ENCODE data around the gene RAPGEF6. TPM values are rescaled to one million over a fixed set of nuclear protein-coding genes. Genes with fewer than 3 reads are reported as not detected.
A peak's percentile ranks its signal among the peaks of the same experiment; 100 is the strongest.
"Not testable (repeated sequence)": the region's sequence is repeated elsewhere in the genome, so short reads cannot be mapped to it uniquely, and the experiment has no call there.

RAPGEF6 gene
- total RNA-seq, 1 donor from 2014 or later = 30.8 TPM

DNA sequence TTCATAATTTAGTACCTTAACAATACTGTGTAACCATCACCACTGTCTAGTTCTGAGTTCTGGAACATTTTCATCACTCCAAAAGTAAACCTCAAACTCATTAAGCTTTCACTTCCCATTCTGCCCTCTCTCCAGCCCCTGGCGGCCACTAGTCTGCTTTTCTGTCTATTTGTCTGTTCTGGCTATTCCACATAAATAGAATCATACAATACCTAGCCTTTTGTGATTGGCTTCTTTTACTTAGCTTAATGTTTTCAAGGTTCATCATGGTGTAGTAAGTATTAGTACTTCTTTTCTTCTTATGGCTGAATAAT, 138.7 kb downstream of the RAPGEF6 start:
- no peak for DNase-seq

DNA sequence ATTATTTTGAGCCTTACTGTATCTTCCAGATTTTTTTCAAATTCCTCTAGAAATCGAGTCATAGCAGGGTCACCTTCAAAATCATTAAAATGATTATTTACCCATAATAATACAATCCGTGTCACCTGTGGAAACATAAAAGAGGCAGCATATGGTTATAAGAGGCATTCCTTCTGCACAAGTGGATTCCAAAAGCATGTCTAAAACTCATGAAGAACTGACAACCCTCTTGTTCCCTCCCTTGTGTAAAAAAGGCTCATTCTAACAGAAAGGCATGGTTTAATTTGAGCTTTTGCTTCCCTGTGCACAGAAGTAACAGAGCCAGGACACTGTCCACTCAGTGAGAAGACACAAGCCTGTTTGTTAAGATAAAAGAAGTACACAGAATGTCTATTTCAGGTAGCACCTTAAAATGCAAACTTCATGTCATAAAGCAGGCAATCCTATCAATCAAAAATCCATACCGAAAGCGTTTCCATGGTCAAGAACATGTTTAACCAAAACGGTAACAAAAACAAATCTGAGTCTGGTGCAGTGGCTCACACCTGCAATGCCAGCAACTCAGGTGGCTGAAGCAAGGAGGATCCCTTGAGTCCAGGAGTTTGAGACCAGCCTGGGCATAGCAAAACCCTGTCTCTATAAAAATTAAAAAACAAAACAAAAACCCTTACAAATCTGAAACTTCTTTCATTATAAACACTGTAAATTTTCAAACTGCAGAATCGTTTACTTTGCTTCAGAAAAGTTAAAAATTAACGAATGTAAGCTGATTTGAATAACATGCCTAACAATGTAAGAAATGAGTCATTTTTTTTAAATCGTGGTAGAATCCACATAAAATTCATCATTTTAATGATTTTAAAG, 139.3 kb downstream of the RAPGEF6 start:
- no peak for DNase-seq

DNA sequence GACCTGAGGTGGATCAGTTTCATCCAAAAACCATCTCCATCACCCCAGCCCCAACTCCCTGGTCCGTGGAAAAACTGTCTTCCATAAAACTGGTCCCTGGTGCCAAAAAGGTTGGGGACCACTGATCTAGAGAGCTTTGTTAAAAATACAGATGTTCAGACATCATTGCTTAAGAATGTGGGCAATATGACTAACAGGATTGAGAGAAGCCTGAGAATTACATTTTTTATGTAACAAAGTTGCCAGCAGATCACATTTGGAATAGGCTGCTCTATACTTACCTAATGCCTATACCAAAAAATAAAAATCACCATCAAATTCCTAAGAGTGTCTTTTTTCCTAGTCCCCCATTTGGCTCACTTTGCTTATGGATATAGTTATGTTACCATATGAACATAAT, 143.3 kb downstream of the RAPGEF6 start:
- no peak for DNase-seq

DNA sequence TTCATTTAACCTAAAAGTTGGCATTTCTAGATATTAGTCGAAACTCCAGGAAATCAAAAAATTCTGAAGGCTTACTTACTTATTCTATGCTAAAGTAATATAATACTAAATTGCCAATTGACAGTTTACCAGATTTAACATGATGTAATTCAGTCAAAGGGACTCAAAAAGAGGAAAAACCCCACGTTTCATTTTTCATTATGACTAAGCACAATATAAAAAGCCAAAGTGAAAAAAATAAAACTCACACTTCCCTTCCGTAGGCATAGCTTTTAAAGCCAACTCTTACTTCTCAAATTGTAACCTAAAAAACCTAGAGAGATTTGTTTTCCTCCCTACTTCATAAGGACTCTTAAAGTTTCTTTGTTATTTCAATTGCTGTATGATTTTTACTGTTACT, 146.6 kb downstream of the RAPGEF6 start:
- DNase-seq = no peak

DNA sequence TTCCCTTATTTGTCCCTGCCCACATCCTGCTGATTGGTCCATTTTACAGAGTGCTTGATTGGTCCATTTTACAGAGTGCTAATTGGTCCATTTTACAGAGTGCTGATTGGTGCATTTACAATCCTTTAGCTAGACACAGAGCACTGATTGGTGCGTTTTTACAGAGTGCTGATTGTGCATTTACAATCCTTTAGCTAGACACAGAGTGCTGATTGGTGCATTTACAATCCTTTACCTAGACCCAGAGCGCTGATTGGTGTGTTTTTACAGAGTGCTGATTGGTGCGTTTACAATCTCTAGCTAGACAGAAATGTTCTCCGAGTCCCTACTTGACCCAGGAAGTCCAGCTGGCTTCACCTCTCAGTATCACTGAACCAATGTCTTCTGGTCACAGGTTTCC, 147.7 kb downstream of the RAPGEF6 start:
- DNase-seq = not testable (repeated sequence)

DNA sequence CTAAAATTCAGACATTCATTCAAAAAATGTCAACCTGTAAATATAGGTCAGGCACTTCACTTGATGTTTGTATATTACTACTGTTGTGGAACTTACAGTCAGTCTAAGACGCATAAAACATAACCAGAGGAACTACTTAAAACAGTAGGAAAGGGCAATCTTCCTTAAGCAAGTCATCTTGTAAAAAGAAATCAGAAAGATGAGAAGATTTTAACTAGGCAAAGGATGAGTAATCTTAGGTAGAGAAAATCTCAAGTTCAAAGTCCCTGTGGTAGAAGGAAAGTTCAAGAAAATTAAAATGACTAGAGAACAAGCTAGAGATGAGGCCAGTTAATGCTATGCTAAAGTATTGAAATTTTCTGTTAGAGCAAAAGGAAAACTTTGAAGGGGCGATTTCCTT, 152.4 kb downstream of the RAPGEF6 start:
- no peak for DNase-seq

DNA sequence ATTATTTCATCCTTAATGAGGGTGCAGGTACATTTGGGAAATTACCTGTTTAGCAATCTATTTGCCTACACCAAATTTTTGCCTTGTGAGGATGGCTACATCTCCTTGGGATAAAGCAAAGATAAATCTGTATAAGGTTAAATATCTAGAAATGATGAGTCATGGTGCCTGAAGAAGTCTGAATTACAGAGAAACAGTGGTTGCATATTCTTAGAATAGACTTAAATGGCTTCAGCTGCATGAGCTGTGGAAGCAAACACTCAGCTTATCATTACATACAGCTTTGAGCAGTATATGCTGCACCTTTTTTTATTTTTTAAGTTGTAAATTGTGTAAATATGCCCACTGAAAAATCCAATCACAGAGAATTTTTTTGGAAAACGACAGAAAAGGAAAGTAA, 153.5 kb downstream of the RAPGEF6 start:
- no peak for DNase-seq

DNA sequence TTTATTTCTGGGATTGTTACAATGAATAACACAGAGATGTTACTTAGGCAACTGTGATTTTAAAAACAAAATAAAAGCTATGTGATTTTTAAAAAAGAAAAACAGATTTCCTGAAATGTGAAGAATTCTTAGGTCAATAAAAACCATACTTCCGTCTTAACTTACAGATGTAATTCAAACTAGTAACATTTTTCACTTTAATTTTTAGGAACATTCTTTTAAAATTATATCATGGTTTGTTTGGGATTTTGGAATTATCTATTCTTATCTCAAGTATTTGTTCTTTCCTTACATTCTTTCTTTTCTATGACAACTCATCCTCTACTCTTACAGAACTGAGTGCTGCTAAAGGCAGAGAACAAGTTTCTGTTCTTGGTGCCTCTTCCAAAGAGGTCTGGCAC, 159.5 kb downstream of the RAPGEF6 start:
- DNase-seq = peak; percentile 25

DNA sequence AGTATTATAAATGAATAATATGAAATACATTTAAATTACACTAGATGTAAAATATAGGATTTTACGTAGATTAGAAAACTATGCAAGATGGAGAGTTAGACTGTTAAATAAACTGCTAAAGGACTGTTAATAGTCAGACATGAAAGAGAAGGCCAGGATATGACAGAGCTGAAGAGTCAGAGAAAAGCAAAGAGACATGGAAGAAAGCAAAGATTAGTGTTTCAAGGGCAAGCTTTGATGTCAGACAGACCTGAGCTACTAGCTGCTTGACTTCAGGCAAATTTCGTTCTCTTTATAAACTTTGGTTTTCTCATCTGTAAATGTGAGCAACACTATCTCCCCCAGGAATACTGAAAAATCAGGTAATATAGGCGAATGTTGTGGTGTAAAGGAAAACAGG, 161.3 kb downstream of the RAPGEF6 start:
- DNase-seq = no peak

DNA sequence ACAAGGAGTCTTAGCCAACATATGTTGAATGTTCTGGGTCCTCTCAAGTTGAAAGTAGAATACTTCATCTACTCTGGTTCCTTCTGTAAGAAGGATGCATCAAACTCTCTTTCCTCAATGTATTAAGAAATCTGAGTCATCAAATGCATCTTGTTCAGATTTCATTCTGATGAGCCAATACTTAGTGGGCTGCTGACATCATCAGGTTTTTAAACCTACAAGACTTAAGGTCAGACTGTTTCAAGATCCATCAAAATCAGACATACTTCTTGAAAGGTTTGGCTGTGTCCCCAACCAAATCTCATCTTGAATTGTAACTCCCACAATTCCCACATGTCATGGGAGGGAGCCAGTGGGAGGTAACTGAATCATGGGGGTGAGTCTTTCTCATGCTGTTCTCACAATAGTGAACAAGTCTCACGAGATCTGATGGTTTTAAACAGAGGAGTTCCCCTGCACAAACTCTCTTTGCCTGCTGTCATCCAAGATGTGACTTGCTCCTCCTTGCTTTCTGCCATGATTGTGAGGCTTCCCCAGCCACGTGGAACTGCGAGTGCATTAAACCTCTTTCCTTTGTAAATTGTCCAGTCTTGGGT, 168.8 kb downstream of the RAPGEF6 start:
- no peak for DNase-seq

DNA sequence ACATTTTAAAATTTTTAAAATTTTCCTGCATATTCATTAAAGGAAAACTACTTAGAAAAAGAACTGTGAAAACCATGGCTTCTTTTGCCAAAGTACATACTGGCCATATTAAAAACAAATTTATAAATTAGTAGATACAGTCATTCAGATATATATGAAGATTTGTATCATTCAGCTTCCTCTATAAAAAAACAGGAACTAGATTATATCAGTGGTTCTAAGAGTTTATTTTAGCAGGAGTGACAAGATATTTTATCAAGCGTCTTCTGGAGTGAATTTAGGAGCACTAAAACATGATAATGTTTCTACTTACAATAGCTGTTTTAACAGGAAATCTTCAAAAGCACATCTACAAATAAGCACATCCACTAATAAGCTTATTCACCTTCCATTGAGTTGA, 171.4 kb downstream of the RAPGEF6 start:
- no peak for DNase-seq

DNA sequence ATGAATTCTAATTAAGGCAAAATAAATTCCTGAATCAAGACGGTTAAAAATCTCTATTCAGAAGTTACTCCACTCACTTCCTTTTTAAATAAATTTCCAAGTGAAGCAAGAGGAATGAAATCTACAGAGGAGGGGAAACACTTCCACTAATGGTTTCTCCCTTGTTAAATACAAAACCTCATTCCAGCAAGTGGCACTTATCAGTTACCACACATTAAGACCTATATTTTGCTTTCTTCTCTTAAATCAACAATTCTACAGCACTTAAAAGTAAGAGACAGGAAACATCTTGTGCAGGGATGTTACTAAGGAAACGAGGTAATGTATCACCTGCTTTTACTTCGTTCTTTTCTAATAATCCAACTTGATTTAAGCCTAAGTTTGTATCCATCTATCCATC, 172.6 kb downstream of the RAPGEF6 start:
- DNase-seq = no peak

DNA sequence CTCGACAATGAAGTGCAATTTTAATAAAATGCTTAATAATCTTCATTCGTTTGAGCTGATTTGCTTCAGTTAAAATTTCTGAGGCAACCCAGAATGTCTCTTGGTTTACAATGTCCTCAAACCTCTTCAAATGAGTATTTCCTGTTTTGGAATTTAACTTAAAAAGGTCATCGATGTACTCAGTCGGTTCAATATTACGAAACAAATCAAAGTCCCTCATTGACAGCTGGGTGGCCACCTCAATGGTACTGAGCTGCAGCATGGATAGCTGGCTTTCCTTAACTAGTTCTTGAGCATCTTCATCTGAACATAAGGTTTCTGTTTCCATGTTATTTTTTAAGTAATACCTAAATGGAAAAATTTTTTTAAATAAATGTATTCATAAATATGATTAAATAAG, 173.3 kb downstream of the RAPGEF6 start:
- no peak for DNase-seq

DNA sequence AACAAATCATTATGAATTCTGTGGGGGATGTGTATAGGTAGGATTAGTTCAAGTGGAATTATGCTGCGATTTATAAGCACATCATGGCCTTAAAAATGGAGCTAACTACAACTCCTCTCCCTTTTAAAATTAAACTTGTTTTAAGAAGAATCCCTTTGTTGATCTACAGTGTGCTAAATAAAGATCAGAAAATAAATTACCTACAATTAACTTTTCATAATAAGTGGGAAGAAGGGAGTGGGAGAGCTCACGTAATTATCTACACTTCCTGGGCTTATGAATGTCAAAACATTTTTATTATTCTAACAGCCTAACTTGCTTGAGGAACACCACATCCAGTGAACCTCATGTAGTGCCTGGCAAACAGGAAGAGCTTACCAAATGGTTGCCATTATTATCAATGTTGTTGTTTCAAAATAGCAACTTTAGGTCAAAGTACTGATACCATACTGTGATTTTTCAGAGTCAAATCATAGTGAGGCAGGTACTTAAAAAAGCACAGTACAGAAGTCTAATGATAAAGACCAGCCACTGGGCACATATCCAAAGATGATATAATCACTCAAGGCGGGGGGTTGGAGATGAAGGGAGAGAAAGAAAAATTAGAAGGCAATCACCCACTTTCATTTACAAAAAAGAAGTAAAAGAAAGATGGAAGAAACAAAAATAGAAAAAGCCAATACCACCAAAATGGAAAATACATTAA, 174.0 kb downstream of the RAPGEF6 start:
- DNase-seq = no peak

DNA sequence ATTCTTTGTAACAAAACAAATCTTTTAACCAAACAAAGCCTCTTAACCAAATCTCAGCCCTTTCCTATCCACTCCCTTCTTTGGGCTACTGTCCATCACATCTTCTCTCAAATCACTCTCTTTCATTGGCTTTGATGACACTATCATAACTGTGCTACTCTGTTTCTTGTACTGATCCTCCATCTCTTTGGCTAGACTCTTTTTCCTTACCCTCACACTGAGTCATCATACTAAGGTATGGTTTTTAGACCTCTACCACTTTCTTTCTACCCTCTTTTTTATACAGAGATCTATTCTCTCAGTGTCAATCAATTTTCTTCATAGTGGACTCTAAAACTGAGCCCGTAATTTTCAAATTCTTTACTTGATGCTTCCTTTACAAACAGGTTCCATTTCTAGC, 174.9 kb downstream of the RAPGEF6 start:
- DNase-seq = no peak

DNA sequence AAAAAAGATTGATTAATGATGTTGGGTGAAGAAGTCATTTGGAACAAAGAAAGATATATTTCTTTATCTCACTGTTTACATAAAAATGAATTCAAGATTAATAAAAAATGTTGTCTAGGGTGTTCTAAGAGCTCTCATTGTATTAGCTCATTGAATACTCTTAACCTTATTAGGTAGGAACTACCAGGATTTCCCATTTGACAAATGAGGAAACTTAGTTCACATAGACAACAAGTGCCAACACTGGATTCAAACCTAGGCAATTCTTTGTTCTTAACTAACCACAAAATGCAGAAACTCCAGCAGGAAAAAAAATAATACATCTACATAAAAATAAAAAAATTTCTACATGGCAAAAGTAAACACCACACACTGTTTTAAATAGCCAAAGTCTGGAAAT, 175.8 kb downstream of the RAPGEF6 start:
- no peak for DNase-seq

DNA sequence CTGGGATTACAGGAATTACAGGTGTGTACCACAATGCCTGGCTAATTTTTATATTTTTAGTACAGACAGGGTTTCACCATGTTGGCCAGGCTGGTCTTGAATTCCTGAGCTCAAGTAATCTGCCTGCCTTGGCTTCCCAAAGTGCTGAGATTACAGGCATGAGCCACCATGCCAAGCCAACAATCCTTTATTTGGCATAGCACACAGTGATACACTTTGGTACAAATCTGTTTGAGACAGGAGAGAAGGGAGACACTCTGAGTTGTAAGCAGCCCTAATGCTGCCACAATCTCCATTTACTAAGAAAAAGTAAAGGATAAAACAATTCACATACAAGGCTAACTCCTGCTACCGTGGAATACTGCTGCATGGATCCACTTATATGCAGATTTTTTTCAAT, 177.8 kb downstream of the RAPGEF6 start:
- DNase-seq = no peak

DNA sequence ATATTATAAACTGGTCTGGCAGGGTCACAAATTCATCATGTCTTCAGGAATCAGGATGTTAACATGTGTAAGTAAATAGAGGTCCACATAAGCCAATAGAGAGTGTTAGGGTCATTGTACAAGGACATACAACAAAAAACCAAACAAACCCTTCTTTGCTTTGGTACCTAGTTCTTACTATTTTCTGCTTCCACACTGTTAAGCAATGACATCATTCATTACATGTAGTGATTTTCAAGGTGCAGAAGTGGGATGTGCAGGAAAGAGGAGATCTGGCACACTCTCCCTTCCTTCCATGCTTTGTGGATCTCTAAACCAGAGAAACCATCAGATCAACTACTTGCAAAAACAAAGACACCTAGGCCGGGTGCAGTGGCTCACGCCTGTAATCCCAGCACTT, 184.1 kb downstream of the RAPGEF6 start:
- DNase-seq = no peak

DNA sequence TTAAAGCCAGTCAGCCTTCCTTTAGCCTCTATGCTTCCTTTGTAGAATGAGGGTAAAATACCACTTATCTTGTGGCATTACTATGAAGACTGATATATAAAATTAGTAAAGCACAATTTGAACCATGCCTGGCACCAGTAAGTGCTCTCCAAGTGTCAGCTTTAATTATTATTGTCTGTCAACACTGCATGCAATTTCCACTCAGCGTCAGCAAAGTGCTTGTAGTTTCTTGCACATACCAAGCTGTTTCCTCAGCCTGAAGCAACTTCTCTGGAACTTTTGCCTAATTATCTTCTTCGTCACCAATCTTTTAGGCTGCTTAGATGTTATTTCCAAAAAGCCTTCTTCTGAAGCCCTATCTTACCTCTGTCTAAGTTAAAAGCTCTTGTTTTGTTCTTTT, 193.8 kb downstream of the RAPGEF6 start:
- peak; percentile 24 for DNase-seq

DNA sequence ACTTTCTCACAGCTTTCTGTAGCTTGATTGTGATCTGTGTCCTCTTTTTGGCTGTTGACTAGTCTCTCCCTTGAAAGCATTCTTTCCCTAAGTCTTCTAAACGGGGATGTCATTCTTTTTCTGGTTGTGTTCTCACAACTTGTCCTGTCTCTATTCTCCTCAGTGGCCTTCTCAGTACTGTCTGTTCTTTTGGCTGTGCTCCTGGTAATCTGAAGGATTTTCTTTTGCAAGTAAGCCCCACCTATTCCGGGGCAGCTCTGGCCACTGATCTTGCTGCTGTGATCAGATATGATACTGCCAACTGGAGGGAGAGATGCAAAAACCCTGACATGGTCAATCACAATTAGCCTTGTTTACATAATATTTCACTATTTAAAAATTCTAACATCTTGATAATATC, 198.9 kb downstream of the RAPGEF6 start:
- no peak for DNase-seq

DNA sequence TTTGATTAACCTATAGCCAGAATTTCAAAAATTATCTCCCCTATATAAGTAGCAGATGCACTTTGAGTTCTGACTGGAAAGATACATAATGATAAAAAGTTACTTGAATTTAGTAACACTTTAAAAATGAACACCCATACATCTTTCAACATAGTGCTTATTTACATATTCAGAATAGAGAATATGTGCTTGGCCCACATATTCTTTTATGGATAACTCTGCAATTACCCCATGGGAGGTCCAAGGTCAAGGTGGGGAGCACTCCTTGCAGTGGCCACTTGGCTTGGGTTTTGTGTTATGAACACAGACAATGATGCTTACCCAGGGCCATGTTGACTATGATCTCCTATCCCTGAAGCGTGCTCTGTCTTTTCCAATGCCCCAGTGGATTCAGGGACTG, 201.9 kb downstream of the RAPGEF6 start:
- DNase-seq = no peak

DNA sequence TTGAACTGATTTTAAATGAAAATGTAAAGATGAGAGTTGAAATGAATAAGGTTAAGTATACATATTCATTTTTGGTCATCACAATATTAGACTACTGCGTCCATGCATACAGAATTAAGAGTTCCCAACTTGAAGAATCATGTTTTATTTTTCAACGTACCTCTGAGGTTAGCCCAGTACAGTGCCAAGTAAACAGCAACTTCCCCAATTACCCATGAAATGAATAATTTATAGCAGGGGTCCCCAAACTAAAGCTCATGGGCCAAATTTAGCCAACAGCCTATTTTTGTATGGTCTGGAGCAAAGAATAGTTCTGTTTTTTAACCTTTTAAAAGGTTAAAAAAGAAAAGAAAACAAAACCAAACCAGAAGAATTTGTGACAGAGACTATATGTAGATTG, 203.2 kb downstream of the RAPGEF6 start:
- no peak for DNase-seq

DNA sequence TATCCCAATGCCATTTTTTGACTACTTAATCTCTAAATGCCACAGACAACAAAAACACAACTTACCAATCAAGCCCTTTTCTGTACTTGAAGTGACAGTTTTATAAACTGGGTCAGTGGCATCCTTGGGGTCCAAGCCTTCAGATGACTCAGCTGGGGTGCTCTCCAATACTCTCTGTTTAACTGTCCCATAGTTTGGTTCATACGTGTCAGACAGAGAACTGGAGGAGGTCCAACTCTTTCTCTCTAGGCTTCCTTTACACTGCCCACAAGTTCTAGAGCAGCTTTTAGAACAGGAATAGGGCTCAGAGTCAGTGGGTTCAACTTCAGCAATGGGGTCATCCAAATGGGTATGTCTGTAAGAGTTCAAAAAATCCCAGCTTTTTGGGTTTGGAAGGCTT, 204.2 kb downstream of the RAPGEF6 start:
- no peak for DNase-seq

DNA sequence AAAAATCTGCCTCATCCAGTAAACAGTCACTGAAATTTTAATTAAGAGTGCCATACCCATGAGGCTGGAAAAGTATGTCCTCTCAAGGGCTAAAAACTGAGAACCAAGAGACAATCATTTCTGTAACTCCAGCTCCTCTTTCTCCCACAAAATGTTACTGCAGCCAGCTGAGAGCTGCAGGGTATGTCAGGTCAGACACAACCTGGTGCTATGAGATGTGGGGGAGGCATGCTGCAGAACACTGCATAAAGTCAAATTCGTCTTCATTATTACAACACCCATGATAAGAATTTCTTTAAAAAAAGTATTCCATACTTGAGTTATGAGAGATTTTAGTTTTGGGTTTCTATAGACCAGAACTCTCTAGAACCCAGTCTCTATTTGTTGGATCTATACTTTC, 209.0 kb downstream of the RAPGEF6 start:
- no peak for DNase-seq

Data from skin of body (tissue), 2 donors.